Measurements from ENCODE around the gene FCHSD2.
A peak's percentile ranks its signal among the peaks of the same experiment; 100 is the strongest.
"Not testable (repeated sequence)": the region's sequence is repeated elsewhere in the genome, so short reads cannot be mapped to it uniquely, and the experiment has no call there.

Gene FCHSD2

GRCh38 chr11:73154178-73154577 lies 12.1 kb upstream of the FCHSD2 start:
- H3K4me3 ChIP-seq (ENCODE audit: low read depth, low read length), result no peak overlapping the region
- no peak for DNase-seq (ENCODE audit: low read depth)

- no peak overlapping the region for H3K4me3 ChIP-seq (ENCODE audit: low read depth, low read length)
- DNase-seq (ENCODE audit: low read depth), result no peak
Observed at GRCh38 chr11:73152861-73153483, 10.9 kb upstream of the FCHSD2 start.

GRCh38 chr11:73152086-73152853 lies 10.2 kb upstream of the FCHSD2 start:
- DNase-seq (ENCODE audit: low read depth), result no peak
- H3K4me3 ChIP-seq (ENCODE audit: low read depth, low read length), result no peak overlapping the region

GRCh38 chr11:73151416-73151815 lies 9.3 kb upstream of the FCHSD2 start:
- H3K4me3 ChIP-seq (ENCODE audit: low read depth, low read length), result no peak overlapping the region
- DNase-seq (ENCODE audit: low read depth), result no peak

- no peak for DNase-seq (ENCODE audit: low read depth)
- no peak overlapping the region for H3K4me3 ChIP-seq (ENCODE audit: low read depth, low read length)
Observed at GRCh38 chr11:73149105-73149504, 7.0 kb upstream of the FCHSD2 start.

GRCh38 chr11:73147771-73148681 lies 5.9 kb upstream of the FCHSD2 start:
- H3K4me3 ChIP-seq (ENCODE audit: low read depth, low read length), result no peak overlapping the region
- DNase-seq (ENCODE audit: low read depth), result no peak

GRCh38 chr11:73145986-73146575 lies 4.0 kb upstream of the FCHSD2 start:
- no peak for DNase-seq (ENCODE audit: low read depth)
- no peak overlapping the region for H3K4me3 ChIP-seq (ENCODE audit: low read depth, low read length)

GRCh38 chr11:73143126-73143838 lies 1.2 kb upstream of the FCHSD2 start:
- H3K4me3 ChIP-seq (ENCODE audit: low read depth, low read length), result peak overlapping the region; percentile 80
- no peak for DNase-seq (ENCODE audit: low read depth)

- no peak for DNase-seq (ENCODE audit: low read depth)
- peak overlapping the region; percentile 80 for H3K4me3 ChIP-seq (ENCODE audit: low read depth, low read length)
Observed at GRCh38 chr11:73141309-73142127, 600 bp downstream of the FCHSD2 start.

GRCh38 chr11:73141031-73141308 lies 1.1 kb downstream of the FCHSD2 start:
- H3K4me3 ChIP-seq (ENCODE audit: low read depth, low read length), result peak overlapping the region; percentile 80
- DNase-seq (ENCODE audit: low read depth), result no peak

GRCh38 chr11:73140213-73141030 lies 1.7 kb downstream of the FCHSD2 start:
- DNase-seq (ENCODE audit: low read depth), result no peak
- H3K4me3 ChIP-seq (ENCODE audit: low read depth, low read length), result peak overlapping the region; percentile 80

- peak overlapping the region; percentile 80 for H3K4me3 ChIP-seq (ENCODE audit: low read depth, low read length)
- DNase-seq (ENCODE audit: low read depth), result no peak
Observed at GRCh38 chr11:73139476-73140198, 2.5 kb downstream of the FCHSD2 start.

- no peak for DNase-seq (ENCODE audit: low read depth)
- no peak overlapping the region for H3K4me3 ChIP-seq (ENCODE audit: low read depth, low read length)
Observed at GRCh38 chr11:73137944-73138274, 4.2 kb downstream of the FCHSD2 start.

GRCh38 chr11:73137262-73137943 lies 4.7 kb downstream of the FCHSD2 start:
- no peak for DNase-seq (ENCODE audit: low read depth)
- no peak overlapping the region for H3K4me3 ChIP-seq (ENCODE audit: low read depth, low read length)

GRCh38 chr11:73136722-73137121 lies 5.4 kb downstream of the FCHSD2 start:
- not testable (repeated sequence) for H3K4me3 ChIP-seq (ENCODE audit: low read depth, low read length); DNase-seq (ENCODE audit: low read depth)

- H3K4me3 ChIP-seq (ENCODE audit: low read depth, low read length), result no peak overlapping the region
- DNase-seq (ENCODE audit: low read depth), result no peak
Observed at GRCh38 chr11:73135346-73136284, 6.5 kb downstream of the FCHSD2 start.
